HFFc6 (cell line): ENCODE data around the gene AQP9. TPM values are rescaled to one million over a fixed set of nuclear protein-coding genes. Genes with fewer than 3 reads are reported as not detected.
A peak's percentile ranks its signal among the peaks of the same experiment; 100 is the strongest.

Experiments used
- DNase-seq: peaks from one replicate; pipeline ENCODE4 v3.0.0-alpha.2; 2018
- H3K27ac Mint-ChIP-seq: 2 replicates; pipeline ENCODE4 v1.8.0; 2020; ENCODE audit warnings: mild to moderate bottlenecking, mixed read lengths
- H3K27me3 Mint-ChIP-seq: 2 replicates; pipeline ENCODE4 v1.8.0; 2021; ENCODE audit warnings: mild to moderate bottlenecking, moderate library complexity, mixed read lengths; ENCODE audit not compliant: insufficient read depth
- H3K36me3 Mint-ChIP-seq: 2 replicates; pipeline ENCODE4 v1.8.0; 2021; ENCODE audit warnings: low read depth, mixed read lengths
- H3K4me1 Mint-ChIP-seq: 2 replicates; pipeline ENCODE4 v1.8.0; 2020; ENCODE audit warnings: low read depth, mixed read lengths
- H3K4me3 Mint-ChIP-seq: 2 replicates; pipeline ENCODE4 v1.8.0; 2020; ENCODE audit warnings: mild to moderate bottlenecking, moderate library complexity, mixed read lengths
- H3K9me3 Mint-ChIP-seq: 2 replicates; pipeline ENCODE4 v1.8.0; 2020; ENCODE audit warnings: mild to moderate bottlenecking, mixed read lengths
- total RNA-seq, 6 experiments: library from RNA; stranded (reverse); fragmentation: NEBNext Ultra II Directional; extraction: Animal tissue kit (Norgen Biotek cat#: 25700); gene quantifications; 2 replicates in 1 of 6; 3 replicates in 5 of 6; pipeline ENCODE4 v1.2.3, GENCODE V29; 2021
- TF ChIP-seq, protein P1 (sequence below): fragments of 200-600 bp; sonication (generic); IDR thresholded peaks from 2 replicates; pipeline ENCODE4 v1.5.0; 2021; ENCODE audit warnings: antibody characterized with exemption, mild to moderate bottlenecking

The AQP9 gene
- total RNA-seq, 6 experiments from 2014 or later, result not detected

DNA sequence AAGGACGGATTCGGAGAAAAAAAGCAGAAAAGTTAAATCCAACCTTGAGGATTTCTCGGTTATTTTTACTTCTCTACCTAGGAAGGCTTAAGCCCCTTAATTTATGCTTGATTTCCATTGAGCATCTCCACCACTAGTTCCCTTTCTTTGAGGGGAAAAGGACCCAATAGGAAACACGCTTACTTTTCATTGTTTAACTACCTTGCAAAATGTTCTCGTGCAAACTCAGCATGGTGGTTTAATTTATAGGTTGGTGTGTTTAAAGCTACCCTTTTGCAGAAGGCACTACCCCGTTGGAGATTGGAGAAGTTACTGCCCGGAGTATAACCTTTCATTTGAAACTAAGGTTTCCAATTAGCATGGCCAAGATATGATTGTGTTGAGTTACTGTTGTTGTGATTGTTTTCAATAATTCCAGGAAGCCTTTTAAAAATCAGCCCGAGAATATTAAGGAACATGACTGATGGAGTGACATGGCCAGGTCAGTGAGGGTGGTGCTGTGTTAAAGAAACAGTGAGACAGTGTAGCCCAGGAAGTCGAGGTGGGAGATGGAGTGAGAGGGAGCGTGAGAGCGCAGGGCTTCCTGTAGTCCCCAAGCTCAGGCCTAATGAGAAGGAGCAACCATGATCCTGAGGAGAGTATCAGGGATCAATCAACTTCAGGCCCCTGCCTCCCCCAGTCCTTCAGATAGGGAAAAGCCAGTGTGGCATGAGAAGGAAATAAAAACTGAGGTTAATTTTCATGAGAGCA lies 76.6 kb downstream of the AQP9 start:
- H3K9me3 Mint-ChIP-seq, result no peaks in the 10 kb centered on the region; the same call in 1 of the 2 replicates
- H3K27ac Mint-ChIP-seq, result no peak overlapping the region
- no peak for DNase-seq

DNA sequence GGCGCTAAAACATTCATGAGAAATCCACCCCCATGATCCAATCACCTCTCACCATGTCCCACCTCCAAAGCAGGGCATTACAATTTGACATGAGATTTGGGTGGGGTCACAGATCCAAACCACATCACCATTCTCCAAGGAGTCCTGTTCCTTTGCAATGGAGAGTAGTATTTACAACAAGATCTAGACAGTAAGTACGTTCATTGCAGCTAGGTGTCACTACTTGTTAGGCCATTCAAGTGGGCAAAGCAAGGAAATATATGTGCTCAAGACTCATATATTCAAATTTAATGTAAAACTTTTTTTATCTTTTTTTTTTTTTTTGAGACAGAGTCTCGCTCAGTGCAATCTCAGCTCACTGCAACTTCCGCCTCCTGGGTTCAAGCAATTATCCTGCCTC lies 79.3 kb downstream of the AQP9 start:
- Mint-ChIP-seq H3K4me3 (no peak overlapping the region), H3K36me3 (no peaks in the 10 kb centered on the region), H3K27me3 (peaks cover 1% of the 10 kb centered on the region), H3K4me1 (peaks cover 10% of the 10 kb centered on the region), H3K27ac (no peak overlapping the region), H3K9me3 (no peaks in the 10 kb centered on the region; the same call in 1 of the 2 replicates)
- no peak for DNase-seq
- TF ChIP-seq, protein P1, sequence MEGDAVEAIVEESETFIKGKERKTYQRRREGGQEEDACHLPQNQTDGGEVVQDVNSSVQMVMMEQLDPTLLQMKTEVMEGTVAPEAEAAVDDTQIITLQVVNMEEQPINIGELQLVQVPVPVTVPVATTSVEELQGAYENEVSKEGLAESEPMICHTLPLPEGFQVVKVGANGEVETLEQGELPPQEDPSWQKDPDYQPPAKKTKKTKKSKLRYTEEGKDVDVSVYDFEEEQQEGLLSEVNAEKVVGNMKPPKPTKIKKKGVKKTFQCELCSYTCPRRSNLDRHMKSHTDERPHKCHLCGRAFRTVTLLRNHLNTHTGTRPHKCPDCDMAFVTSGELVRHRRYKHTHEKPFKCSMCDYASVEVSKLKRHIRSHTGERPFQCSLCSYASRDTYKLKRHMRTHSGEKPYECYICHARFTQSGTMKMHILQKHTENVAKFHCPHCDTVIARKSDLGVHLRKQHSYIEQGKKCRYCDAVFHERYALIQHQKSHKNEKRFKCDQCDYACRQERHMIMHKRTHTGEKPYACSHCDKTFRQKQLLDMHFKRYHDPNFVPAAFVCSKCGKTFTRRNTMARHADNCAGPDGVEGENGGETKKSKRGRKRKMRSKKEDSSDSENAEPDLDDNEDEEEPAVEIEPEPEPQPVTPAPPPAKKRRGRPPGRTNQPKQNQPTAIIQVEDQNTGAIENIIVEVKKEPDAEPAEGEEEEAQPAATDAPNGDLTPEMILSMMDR, result 0 out of 2 replicates have a peak, but pooled peaks have one; percentile 21

More for the DNA sequence above, 76.6 kb downstream of the AQP9 start:
- H3K27me3 Mint-ChIP-seq, result no peaks in the 10 kb centered on the region; the same call in 1 of the 2 replicates
- peaks cover 15% of the 10 kb centered on the region for H3K4me1 Mint-ChIP-seq
- TF ChIP-seq, protein P1, result no peak
- no peaks in the 10 kb centered on the region for H3K36me3 Mint-ChIP-seq
- no peak overlapping the region for H3K4me3 Mint-ChIP-seq

DNA sequence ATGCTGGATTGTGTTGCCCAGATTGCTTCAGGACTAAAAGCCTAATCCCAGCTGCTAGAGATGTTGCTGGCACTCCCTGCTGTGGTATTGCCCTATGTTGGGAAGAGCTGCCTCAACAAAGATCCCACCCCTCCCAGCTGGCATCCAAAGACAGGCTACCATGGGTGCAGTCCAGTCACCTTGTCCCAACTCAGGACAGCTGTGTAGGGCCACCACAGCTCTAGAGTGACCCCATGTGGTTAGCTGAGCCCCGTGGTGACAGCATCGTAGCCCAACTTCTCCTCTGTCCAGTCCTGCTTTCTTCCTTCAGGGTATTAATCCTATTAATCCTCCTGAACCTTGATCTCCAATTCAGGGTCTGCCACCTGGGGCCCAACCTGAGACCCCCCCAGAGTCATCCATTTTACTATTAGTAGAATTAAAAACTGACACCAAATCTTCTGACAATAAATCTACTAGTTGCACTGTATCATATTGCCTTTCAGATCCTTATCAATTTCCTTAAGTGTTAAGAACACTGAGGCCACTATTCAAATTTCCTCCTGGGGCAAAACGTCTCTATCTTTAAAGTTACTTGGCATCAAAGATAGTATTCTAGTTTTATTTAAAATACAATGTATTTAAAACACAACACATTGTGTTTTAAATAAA lies 83.5 kb downstream of the AQP9 start:
- peak; percentile 43 for DNase-seq
- Mint-ChIP-seq H3K4me3 (no peak overlapping the region), H3K27ac (no peak overlapping the region), H3K27me3 (peaks cover 1% of the 10 kb centered on the region; the same call in 1 of the 2 replicates), H3K36me3 (no peaks in the 10 kb centered on the region), H3K9me3 (no peaks in the 10 kb centered on the region; the same call in 1 of the 2 replicates), H3K4me1 (peaks cover 16% of the 10 kb centered on the region)
- TF ChIP-seq, protein P1, result peak; percentile 80

DNA sequence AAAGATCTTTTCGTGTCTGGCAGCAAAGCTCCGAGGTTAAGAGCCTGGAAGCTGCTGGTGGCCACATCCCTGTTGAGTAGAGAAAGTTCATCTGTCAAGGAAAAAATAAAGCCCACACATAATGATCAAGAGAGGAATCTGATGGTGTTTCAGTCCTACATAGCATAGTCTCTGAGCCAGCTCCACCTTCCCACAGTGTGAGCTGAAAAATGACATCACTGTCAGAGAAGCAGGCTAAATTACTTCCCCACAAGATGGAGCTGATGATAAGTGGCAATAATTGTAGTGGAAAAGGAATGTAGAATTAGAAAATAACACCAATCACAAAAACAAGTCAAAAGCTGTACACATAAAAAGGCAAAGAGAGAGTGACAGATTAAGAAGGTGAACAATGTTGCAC lies 84.5 kb downstream of the AQP9 start:
- Mint-ChIP-seq H3K4me3 (no peak overlapping the region), H3K27ac (peak overlapping the region; percentile 34; the same call in 1 of the 2 replicates), H3K36me3 (no peaks in the 10 kb centered on the region), H3K4me1 (peaks cover 16% of the 10 kb centered on the region), H3K9me3 (no peaks in the 10 kb centered on the region; the same call in 1 of the 2 replicates), H3K27me3 (peaks cover 1% of the 10 kb centered on the region; the same call in 1 of the 2 replicates)
- TF ChIP-seq, protein P1, result peak; percentile 40
- DNase-seq, result peak; percentile 34

DNA sequence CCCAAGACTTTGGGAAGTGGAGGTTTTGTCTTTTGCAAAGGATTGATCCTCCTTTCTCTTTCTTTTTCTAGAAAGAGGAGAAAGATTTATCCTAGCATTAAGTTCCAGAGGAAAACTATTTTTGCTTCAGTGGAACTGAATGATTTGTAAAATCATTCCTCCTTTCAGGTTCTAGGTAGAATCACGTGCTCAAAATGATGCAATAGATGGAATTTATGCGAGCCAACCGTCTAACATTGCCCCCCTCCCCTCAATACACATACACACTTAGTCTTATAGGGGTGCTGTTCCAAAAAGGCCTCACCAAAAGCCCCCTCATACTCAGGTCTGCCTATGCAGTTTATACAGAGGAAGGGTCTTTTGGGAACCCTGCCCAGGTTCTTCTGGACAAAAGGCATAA lies 85.3 kb downstream of the AQP9 start:
- TF ChIP-seq, protein P1, result no peak
- DNase-seq, result no peak
- no peak overlapping the region for H3K27ac Mint-ChIP-seq
- H3K4me1 Mint-ChIP-seq, result peaks cover 23% of the 10 kb centered on the region
- no peak overlapping the region for H3K4me3 Mint-ChIP-seq
- no peaks in the 10 kb centered on the region; the same call in 1 of the 2 replicates for H3K9me3 Mint-ChIP-seq
- H3K27me3 Mint-ChIP-seq, result peaks cover 1% of the 10 kb centered on the region; the same call in 1 of the 2 replicates
- H3K36me3 Mint-ChIP-seq, result no peaks in the 10 kb centered on the region
